ENCODE results near the gene SH3TC1.

DNA sequence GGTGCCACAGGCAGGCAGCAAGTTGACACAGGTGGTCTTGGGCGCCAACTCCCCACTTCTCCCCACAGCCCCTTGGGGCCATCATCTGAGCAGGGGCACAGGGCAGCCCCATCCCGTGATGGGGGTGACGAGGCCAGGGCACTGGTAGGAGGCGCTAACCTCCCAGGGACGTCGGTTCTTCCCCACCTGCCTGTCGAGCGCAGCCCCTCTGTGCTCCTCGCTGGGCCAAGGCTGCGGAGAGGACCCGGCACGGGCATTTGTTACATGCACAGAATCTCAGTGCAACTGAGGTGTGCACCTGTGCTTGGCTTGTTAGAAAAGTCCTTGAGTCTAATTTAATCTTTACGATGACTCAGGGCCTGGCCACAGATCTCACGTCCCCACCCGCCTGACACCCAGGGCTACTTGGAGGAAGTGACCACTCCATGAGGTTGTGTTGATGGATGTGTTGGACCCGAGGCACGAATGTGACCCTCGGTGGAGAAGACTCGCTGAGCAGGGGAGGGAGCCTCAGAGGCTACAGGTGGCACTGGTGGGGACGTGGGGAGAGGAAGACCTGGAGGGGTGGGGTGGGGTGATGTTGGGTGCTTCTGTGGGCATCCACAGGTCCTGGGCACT is 3.1 kb upstream of the SH3TC1 start:
- TF ChIP-seq RBBP5 (conservative IDR thresholded peaks at IDR 0.05) (no peak), POLR2A (IDR thresholded peaks at IDR 0.05; ENCODE audit: low read depth, low read length) (no peak)

Data from GM12878 (cell line).